Endodermal cell (in vitro differentiated cells): ENCODE data around the gene ZC3H18. TPM values are rescaled to one million over a fixed set of nuclear protein-coding genes. Genes with fewer than 3 reads are reported as not detected.

Experiments used
- DNase-seq: peaks from one replicate; pipeline ENCODE4 v3.0.0-alpha.2; 2017
- H3K27ac ChIP-seq: 2 replicates; pipeline ENCODE4 v1.5.1; 2013; ENCODE audit warnings: mild to moderate bottlenecking, low read depth, low read length, moderate library complexity
- H3K27me3 ChIP-seq: 2 replicates; pipeline ENCODE4 v1.6.1; 2013; ENCODE audit warnings: mild to moderate bottlenecking, low read length, moderate library complexity; ENCODE audit not compliant: insufficient read depth, control insufficient read depth, poor library complexity, severe bottlenecking
- H3K36me3 ChIP-seq: 2 replicates; pipeline ENCODE4 v1.7.0; 2013; ENCODE audit warnings: mild to moderate bottlenecking, low read length, moderate library complexity; ENCODE audit not compliant: control insufficient read depth, insufficient read depth
- H3K4me1 ChIP-seq: one replicate; pipeline ENCODE4 v1.7.0; 2013; ENCODE audit warnings: low read length; ENCODE audit not compliant: control insufficient read depth, insufficient read depth
- H3K4me3 ChIP-seq: 2 replicates; pipeline ENCODE4 v1.5.1; 2013; ENCODE audit warnings: mild to moderate bottlenecking, low read length, moderate library complexity
- H3K9ac ChIP-seq: 2 replicates; pipeline ENCODE4 v1.6.1; 2013; ENCODE audit warnings: mild to moderate bottlenecking, low read length, moderate library complexity; ENCODE audit not compliant: poor library complexity, severe bottlenecking; ENCODE audit errors: extremely low read depth
- H3K9me3 ChIP-seq: 2 replicates; pipeline ENCODE4 v1.6.1; 2013; ENCODE audit warnings: mild to moderate bottlenecking, low read length, moderate library complexity; ENCODE audit not compliant: control insufficient read depth
- H3K27ac Mint-ChIP-seq: 2 replicates; pipeline ENCODE4 v1.8.0; 2020; ENCODE audit warnings: mixed read lengths
- H3K27me3 Mint-ChIP-seq: 2 replicates; pipeline ENCODE4 v1.8.0; 2021; ENCODE audit warnings: mild to moderate bottlenecking, mixed read lengths; ENCODE audit not compliant: insufficient read depth
- H3K36me3 Mint-ChIP-seq: 2 replicates; pipeline ENCODE4 v1.8.0; 2020; ENCODE audit warnings: low read depth, mixed read lengths
- H3K4me1 Mint-ChIP-seq: 2 replicates; pipeline ENCODE4 v1.8.0; 2020; ENCODE audit warnings: mixed read lengths
- H3K4me3 Mint-ChIP-seq: 2 replicates; pipeline ENCODE4 v1.8.0; 2020; ENCODE audit warnings: mild to moderate bottlenecking, moderate library complexity, mixed read lengths
- H3K9me3 Mint-ChIP-seq: 2 replicates; pipeline ENCODE4 v1.8.0; 2020; ENCODE audit warnings: mild to moderate bottlenecking, mixed read lengths
- CTCF ChIP-seq: fragments of 200-600 bp; sonication (generic); conservative IDR thresholded peaks from 2 replicates; pipeline ENCODE4 v1.5.0; 2021; ENCODE audit warnings: antibody characterized with exemption, mild to moderate bottlenecking
- WGBS, 2 experiments: methylation state at CpG; one replicate each; pipeline versions ENCODE4 v1.1.5 to v1.1.7; 2013; ENCODE audit warnings: missing lambda C conversion rate in 2 of 2, mixed read lengths in 1 of 2; ENCODE audit not compliant: insufficient coverage in 1 of 2, insufficient read length in 1 of 2; 5-methylcytosine and 5-hydroxymethylcytosine counted together
- total RNA-seq, 2 donors: library from RNA; stranded (reverse); fragmentation: NEBNext Ultra II Directional in 1 of 2; extraction: Animal tissue kit (Norgen Biotek cat#: 25700) in 1 of 2; gene quantifications; 2 replicates in 1 of 2; 3 replicates in 1 of 2; pipeline ENCODE4 v1.2.1, GENCODE V29; 2021

ZC3H18 gene
- total RNA-seq, 2 donors from 2014 or later = 75.4 to 76.6 TPM

DNA sequence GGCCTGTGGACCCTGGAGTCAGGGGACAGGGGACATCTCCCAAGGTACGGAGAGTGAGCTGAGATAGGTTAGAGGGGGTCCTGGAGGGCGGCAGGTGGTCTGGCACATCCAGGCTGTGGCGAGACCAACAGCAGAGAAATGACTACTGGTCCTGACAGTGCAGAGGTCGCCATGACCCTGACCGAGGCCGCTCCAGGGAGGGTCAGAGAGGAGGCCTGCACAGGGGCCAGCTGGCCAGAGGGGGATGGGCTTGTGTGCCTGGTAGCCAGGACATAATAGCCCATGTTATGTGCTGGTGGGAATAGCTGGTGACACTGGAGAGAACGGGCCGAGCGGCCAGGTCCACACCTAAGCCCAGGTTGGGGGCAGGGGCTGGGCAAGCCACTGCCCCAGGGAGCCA, 40.6 kb upstream of the ZC3H18 start:
- TF ChIP-seq CTCF = no peak
- no peak overlapping the region for H3K27ac ChIP-seq
- 93 to 98% methylated on average over 6 to 9 of the region's 9 CpGs for WGBS, 2 experiments
- peak overlapping the region; percentile 33 for H3K27ac Mint-ChIP-seq
- no peak overlapping the region for H3K4me3 ChIP-seq
- H3K27me3 Mint-ChIP-seq = no peaks in the 10 kb centered on the region
- H3K9ac ChIP-seq = no peak overlapping the region
- peaks cover 2% of the 10 kb centered on the region for H3K4me1 Mint-ChIP-seq
- H3K36me3 ChIP-seq = peaks cover 7% of the 10 kb centered on the region
- no peaks in the 10 kb centered on the region for H3K9me3 Mint-ChIP-seq
- H3K27me3 ChIP-seq = no peaks in the 10 kb centered on the region
- peaks cover 14% of the 10 kb centered on the region for H3K36me3 Mint-ChIP-seq
- H3K4me3 Mint-ChIP-seq = no peak overlapping the region
- H3K9me3 ChIP-seq = no peaks in the 10 kb centered on the region
- no peak for DNase-seq
- H3K4me1 ChIP-seq = peaks cover 18% of the 10 kb centered on the region

DNA sequence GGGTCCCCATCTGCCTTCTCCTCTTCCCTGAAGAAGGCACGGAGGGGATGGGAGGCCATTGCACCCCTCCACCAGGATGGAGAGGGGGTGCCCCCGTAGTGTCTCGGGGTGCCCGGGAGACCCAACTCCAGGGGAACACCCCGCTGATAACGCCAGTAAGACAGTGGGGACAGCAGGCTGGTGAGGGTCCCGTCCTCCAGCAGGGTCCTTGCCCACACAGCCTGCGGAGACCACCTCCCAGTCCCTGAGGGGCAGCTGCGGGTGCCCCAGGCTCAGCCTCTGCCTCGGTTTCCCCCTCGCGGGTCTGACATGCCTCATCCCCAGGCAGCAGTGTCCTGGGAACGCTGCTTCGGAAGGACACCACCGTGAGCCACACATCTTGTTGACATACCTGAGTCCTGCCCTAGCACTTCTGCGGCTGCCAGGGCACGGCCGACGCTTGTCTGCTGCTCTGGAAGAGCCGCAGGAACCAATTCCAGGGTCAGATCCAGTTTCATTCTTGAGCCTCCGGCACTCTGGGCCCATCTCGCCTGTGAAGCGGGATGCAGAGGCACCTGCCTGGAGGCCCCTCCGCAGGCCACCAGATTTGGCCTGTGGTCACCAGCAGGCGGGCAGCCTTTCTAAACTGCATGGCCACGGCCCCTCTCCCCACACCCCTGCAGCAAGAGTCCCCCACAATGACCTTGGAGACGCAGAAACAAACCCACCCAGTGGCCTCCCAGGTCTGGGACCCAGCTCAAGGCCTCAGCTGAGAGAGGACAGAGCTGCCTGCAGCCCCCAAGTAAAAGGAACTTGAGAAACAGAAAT, 39.9 kb upstream of the ZC3H18 start:
- Histone ChIP-seq H3K36me3 (peaks cover 7% of the 10 kb centered on the region), H3K4me3 (no peak overlapping the region), H3K9me3 (no peaks in the 10 kb centered on the region), H3K27me3 (no peaks in the 10 kb centered on the region), H3K4me1 (peaks cover 22% of the 10 kb centered on the region), H3K27ac (no peak overlapping the region), H3K9ac (no peak overlapping the region)
- DNase-seq = no peak
- 90 to 92% methylated on average over 14 to 27 of the region's 27 CpGs for WGBS, 2 experiments
- no peak for TF ChIP-seq CTCF
- peak overlapping the region; percentile 21 for H3K27ac Mint-ChIP-seq
- H3K9me3 Mint-ChIP-seq = no peaks in the 10 kb centered on the region
- H3K27me3 Mint-ChIP-seq = no peaks in the 10 kb centered on the region
- no peak overlapping the region for H3K4me3 Mint-ChIP-seq
- H3K4me1 Mint-ChIP-seq = peaks cover 2% of the 10 kb centered on the region
- peaks cover 14% of the 10 kb centered on the region for H3K36me3 Mint-ChIP-seq

GRCh38 chr16:88530858-88531203, 39.4 kb upstream of the ZC3H18 start:
- peak; percentile 18 for TF ChIP-seq CTCF
- Mint-ChIP-seq H3K36me3 (peaks cover 16% of the 10 kb centered on the region), H3K27me3 (no peaks in the 10 kb centered on the region), H3K4me3 (no peak overlapping the region), H3K4me1 (peaks cover 4% of the 10 kb centered on the region), H3K27ac (peak overlapping the region; percentile 21), H3K9me3 (no peaks in the 10 kb centered on the region)
- Histone ChIP-seq H3K36me3 (peaks cover 7% of the 10 kb centered on the region), H3K27ac (no peak overlapping the region), H3K9me3 (no peaks in the 10 kb centered on the region), H3K4me1 (peaks cover 23% of the 10 kb centered on the region), H3K27me3 (no peaks in the 10 kb centered on the region), H3K9ac (no peak overlapping the region), H3K4me3 (no peak overlapping the region)
- 80 to 87% methylated on average over 8 to 11 of the region's 11 CpGs for WGBS, 2 experiments
- no peak for DNase-seq
